HCT116 (cell line): ENCODE data around the gene THADA. TPM values are rescaled to one million over a fixed set of nuclear protein-coding genes. Genes with fewer than 3 reads are reported as not detected.

Experiments
- ATAC-seq: fragments of 200-7000 bp; cut with Tn5 transposase; 2 replicates; pipeline ENCODE4 v1.9.1; 2020; ENCODE audit warnings: mild to moderate bottlenecking, moderate library complexity
- BruUV-seq: library from RNA; stranded (reverse); fragments of 400-500 nt; replicated peaks from 2 replicates; lab custom pipeline; 2021; lab: Mats Ljungman, UMichigan
- CTCF ChIA-PET: fragments of 300-600 bp; sonication (Branson Sonifier 250); formaldehyde crosslinking; loops from one replicate; lab custom pipeline; 2021; ENCODE audit warnings: antibody characterized with exemption; lab: Charles Lee
- POLR2A ChIA-PET: fragments of 300-600, 350-600 bp; sonication (Branson Sonifier 250); formaldehyde crosslinking; loops from one replicate; lab custom pipeline; 2021; ENCODE audit warnings: antibody characterized with exemption; lab: Charles Lee
- RAD21 ChIA-PET, 2 experiments: fragments of 300-600 bp; sonication (Branson Sonifier 250); formaldehyde crosslinking; loops; one replicate each; lab custom pipeline; 2023; ENCODE audit warnings: low total read pairs in 2 of 2; ENCODE audit not compliant: uncharacterized antibody in 2 of 2, unreplicated experiment in 2 of 2, low non-redundant PET in 1 of 2; lab: Charles Lee
- DNase-seq: peaks from one replicate; pipeline ENCODE4 v3.0.0-alpha.2; 2010; ENCODE audit warnings: low read depth, low spot score
- H2AFZ ChIP-seq: fragments of 200-600 bp; shearing (Covaris generic), sonication (generic); 2 replicates; pipeline ENCODE4 v1.6.1; 2017; ENCODE audit warnings: low read depth, mixed run types, mixed read lengths, antibody characterized with exemption, low read length; ENCODE audit not compliant: poor library complexity, severe bottlenecking
- H3K27ac ChIP-seq: 2 replicates; pipeline ENCODE4 v1.5.1; 2012; ENCODE audit warnings: low read depth, low read length
- H3K27me3 ChIP-seq: fragments of 200-600 bp; sonication (generic); 2 replicates; pipeline ENCODE4 v1.6.1; 2016; ENCODE audit warnings: mixed run types, low read length, mixed read lengths; ENCODE audit not compliant: insufficient read depth
- H3K36me3 ChIP-seq, 2 experiments: fragments of 200-500 bp in 1 of 2; fragments of 200-600 bp in 1 of 2; sonication (Bioruptor generic) in 1 of 2; sonication (generic) in 1 of 2; 2 replicates each; pipeline versions ENCODE4 v1.5.1 to v1.6.1; 2014 to 2016; ENCODE audit warnings: low read length in 2 of 2, inconsistent platforms in 1 of 2, mixed read lengths in 1 of 2, mixed run types in 1 of 2; ENCODE audit not compliant: insufficient read depth in 2 of 2, control insufficient read depth in 1 of 2
- H3K4me1 ChIP-seq, 2 experiments: fragments of 200-600 bp in 1 of 2; sonication (generic) in 1 of 2; 2 replicates each; pipeline versions ENCODE4 v1.5.1 to v1.6.1; 2012 to 2017; ENCODE audit warnings: low read length in 2 of 2, inconsistent platforms in 1 of 2, mild to moderate bottlenecking in 1 of 2, mixed read lengths in 1 of 2, mixed run types in 1 of 2, moderate library complexity in 1 of 2; ENCODE audit not compliant: insufficient read depth in 2 of 2, control insufficient read depth in 1 of 2
- H3K4me2 ChIP-seq: fragments of 200-600 bp; sonication (generic); 2 replicates; pipeline ENCODE4 v1.6.1; 2017; ENCODE audit warnings: mixed run types, low read length, mixed read lengths
- H3K4me3 ChIP-seq, 2 experiments: fragments of 200-600 bp in 1 of 2; sonication (generic) in 1 of 2; replicated peaks in 1 of 2; 2 replicates each; pipeline ENCODE4 v1.5.1; 2011 to 2016; ENCODE audit warnings: low read length in 2 of 2, control low read depth in 1 of 2, low read depth in 1 of 2, mild to moderate bottlenecking in 1 of 2, mixed read lengths in 1 of 2, mixed run types in 1 of 2
- H3K79me2 ChIP-seq: fragments of 200-600 bp; sonication (generic); 2 replicates; pipeline ENCODE4 v1.6.1; 2017; ENCODE audit warnings: mild to moderate bottlenecking, mixed run types, low read length, moderate library complexity, mixed read lengths; ENCODE audit not compliant: insufficient read depth
- H3K9ac ChIP-seq: fragments of 200-600 bp; sonication (generic); 2 replicates; pipeline ENCODE4 v1.6.1; 2016; ENCODE audit warnings: low read length, mixed read lengths
- H3K9me2 ChIP-seq: fragments of 200-600 bp; sonication (generic), shearing (Covaris generic); 2 replicates; pipeline ENCODE4 v1.6.1; 2017; ENCODE audit warnings: mixed run types, mild to moderate bottlenecking, moderate library complexity; ENCODE audit not compliant: insufficient read depth
- H3K9me3 ChIP-seq, 2 experiments: fragments of 200-500 bp in 1 of 2; fragments of 200-600 bp in 1 of 2; sonication (Bioruptor generic) in 1 of 2; sonication (generic) in 1 of 2; 2 replicates each; pipeline ENCODE4 v1.6.1; 2014 to 2017; ENCODE audit warnings: low read length in 2 of 2, mixed read lengths in 2 of 2, inconsistent platforms in 1 of 2, low read depth in 1 of 2, mild to moderate bottlenecking in 1 of 2, mixed run types in 1 of 2, moderate library complexity in 1 of 2; ENCODE audit not compliant: control insufficient read depth in 1 of 2, insufficient read depth in 1 of 2
- H4K20me1 ChIP-seq: fragments of 200-600 bp; sonication (generic), shearing (Covaris generic); 2 replicates; pipeline ENCODE4 v1.6.1; 2017; ENCODE audit warnings: mixed run types, mild to moderate bottlenecking, moderate library complexity; ENCODE audit not compliant: insufficient read depth
- CEBPB ChIP-seq: IDR thresholded peaks from 2 replicates; pipeline ENCODE4 v1.6.1; 2012; ENCODE audit warnings: low read depth
- ELF1 ChIP-seq: IDR thresholded peaks from 2 replicates; pipeline ENCODE4 v1.6.1; 2012; ENCODE audit warnings: low read depth, borderline replicate concordance
- EZH2phosphoT487 ChIP-seq: fragments of 200-600 bp; IDR thresholded peaks from 2 replicates; pipeline ENCODE4 v1.6.1; 2018; ENCODE audit warnings: antibody characterized with exemption, borderline replicate concordance
- JUND ChIP-seq: IDR thresholded peaks from 2 replicates; pipeline ENCODE4 v1.6.1; 2012
- POLR2AphosphoS5 ChIP-seq: IDR thresholded peaks from 2 replicates; pipeline ENCODE4 v1.6.1; 2011; ENCODE audit warnings: mild to moderate bottlenecking, low read depth, low read length, moderate library complexity
- RAD21 ChIP-seq: IDR thresholded peaks from 2 replicates; pipeline ENCODE4 v1.6.1; 2012; ENCODE audit warnings: low read depth, mild to moderate bottlenecking
- SIN3A ChIP-seq: IDR thresholded peaks from 2 replicates; pipeline ENCODE4 v1.6.1; 2012; ENCODE audit warnings: low read depth
- SP1 ChIP-seq: IDR thresholded peaks from 2 replicates; pipeline ENCODE4 v1.6.1; 2012; ENCODE audit warnings: low read depth
- SRF ChIP-seq: IDR thresholded peaks from 2 replicates; pipeline ENCODE4 v1.6.1; 2012; ENCODE audit warnings: low read depth
- TCF7L2 ChIP-seq: IDR thresholded peaks from 2 replicates; pipeline ENCODE4 v1.7.0; 2011; ENCODE audit warnings: borderline replicate concordance, inconsistent platforms; ENCODE audit not compliant: insufficient read depth, insufficient read length; ENCODE audit errors: extremely low read depth
- YY1 ChIP-seq: IDR thresholded peaks from 2 replicates; pipeline ENCODE4 v1.6.1; 2011; ENCODE audit warnings: low read length, low read depth, moderate library complexity, mild to moderate bottlenecking; ENCODE audit not compliant: insufficient replicate concordance; ENCODE audit errors: extremely low read depth
- ZFX ChIP-seq: fragments of 450-650 bp; IDR thresholded peaks from 2 replicates; pipeline ENCODE4 v1.6.1; 2017
- ZNF274 ChIP-seq: fragments of 200-500 bp; sonication (Bioruptor generic); IDR thresholded peaks from 2 replicates; pipeline ENCODE4 v1.6.1; 2014; ENCODE audit warnings: mild to moderate bottlenecking, low read depth, low read length, inconsistent platforms
- intact Hi-C: fragments of 100-400 bp; cut with micrococcal nuclease; formaldehyde crosslinking; loops from 2 replicates; pipeline ENCODE4 v1.10.0; 2022
- total RNA-seq: library from RNA; stranded (reverse); gene quantifications from one replicate; pipeline ENCODE4 v1.2.1, GENCODE V29; 2021; ENCODE audit not compliant: unreplicated experiment
- TF ChIP-seq, protein P1 (sequence below): IDR thresholded peaks from 2 replicates; pipeline ENCODE4 v1.6.1; 2012
- TF ChIP-seq, protein P2 (sequence below): IDR thresholded peaks from 2 replicates; pipeline ENCODE4 v1.6.1; 2012
- TF ChIP-seq, protein P3 (sequence below): IDR thresholded peaks from 2 replicates; pipeline ENCODE4 v1.6.1; 2012; ENCODE audit warnings: low read depth

Gene THADA
- total RNA-seq, 1 experiment from 2014 or later: 30.7 TPM

DNA sequence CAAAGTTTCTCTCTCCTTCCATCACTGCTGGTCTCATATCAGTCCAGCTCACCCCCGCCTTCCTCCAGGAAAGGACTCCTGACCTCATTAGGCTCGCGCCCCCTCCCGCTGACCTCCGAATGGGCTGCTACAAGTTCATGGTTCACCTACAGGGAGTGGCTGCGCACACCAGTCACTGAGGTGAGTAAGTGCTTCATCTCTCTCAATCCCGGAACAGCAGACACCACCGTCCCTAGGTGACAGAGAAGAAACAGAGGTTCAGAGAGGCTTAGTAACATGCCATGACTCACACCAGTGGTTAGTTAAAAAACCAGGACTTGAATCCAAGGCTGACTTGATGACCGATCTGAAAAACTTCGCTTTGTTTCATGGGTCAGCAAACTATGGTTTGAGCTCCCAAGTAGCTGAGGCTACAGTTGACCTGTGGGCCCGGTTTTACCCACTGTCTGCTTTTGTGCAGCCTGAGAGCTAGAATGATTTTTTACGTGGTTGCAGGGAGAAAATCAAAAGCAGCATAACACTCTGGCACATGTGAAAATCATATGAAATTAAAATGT, 411.4 kb downstream of the THADA start:
- intact Hi-C loops: no loop called here
- BruUV-seq: TSS peak; percentile 33
- Histone ChIP-seq H3K79me2 (no peaks in the 10 kb centered on the region), H3K27ac (peak overlapping the region; percentile 51), H3K4me3 (peak overlapping the region in 1 of 2 experiments; percentile 27; a peak in 2 of 4 replicates), H3K9me3 (no peaks in the 10 kb centered on the region), H3K27me3 (no peaks in the 10 kb centered on the region), H3K4me2 (peak overlapping the region; percentile 73), H3K4me1 (peaks cover 27 to 68% of the 10 kb centered on the region in 2 experiments), H3K36me3 (no peaks in the 10 kb centered on the region), H3K9ac (peak overlapping the region; percentile 60), H2AFZ (peak overlapping the region; percentile 29), H3K9me2 (no peaks in the 10 kb centered on the region), H4K20me1 (no peaks in the 10 kb centered on the region)
- ChIA-PET RAD21 (no interaction called here), POLR2A (interaction anchor here (0.7 kb wide), 1 partner anchor 300 kb away, joined by 3 read pairs; no protein-coding TSS in a partner anchor), CTCF (no interaction called here)
- peak; percentile 93 for DNase-seq
- TF ChIP-seq SIN3A (no peak), RAD21 (no peak), ZNF274 (no peak), POLR2AphosphoS5 (peak; percentile 53; the same call in 1 of the 2 replicates)
- TF ChIP-seq, protein P1, sequence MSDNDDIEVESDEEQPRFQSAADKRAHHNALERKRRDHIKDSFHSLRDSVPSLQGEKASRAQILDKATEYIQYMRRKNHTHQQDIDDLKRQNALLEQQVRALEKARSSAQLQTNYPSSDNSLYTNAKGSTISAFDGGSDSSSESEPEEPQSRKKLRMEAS: no peak
- ATAC-seq: peak; percentile 88

DNA sequence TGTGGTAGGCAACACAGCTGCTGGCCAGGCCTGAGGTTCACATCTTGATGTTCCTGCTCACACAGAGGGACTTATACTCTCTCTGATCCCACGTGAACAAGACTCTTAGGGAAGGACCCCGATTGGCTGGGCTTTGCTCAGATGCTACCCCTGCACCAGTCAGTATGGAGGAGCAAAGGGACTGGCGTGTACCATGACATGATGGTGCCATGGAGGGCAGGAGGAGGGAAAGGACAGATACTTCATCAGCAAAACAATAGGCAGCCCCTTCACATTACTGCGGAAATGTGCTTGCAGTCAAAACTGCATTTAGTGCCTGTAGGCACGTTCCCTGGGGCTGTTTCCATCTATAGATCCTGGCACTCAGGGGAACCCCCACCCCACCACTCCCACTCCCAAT, 412.1 kb downstream of the THADA start:
- peaks cover 32 to 75% of the 10 kb centered on the region in 2 experiments for H3K4me1 ChIP-seq
- CTCF ChIA-PET: no interaction called here
- intact Hi-C loops: no loop called here
- TF ChIP-seq SP1 (no peak), SRF (no peak), RAD21 (no peak), ZNF274 (no peak), JUND (no peak), SIN3A (no peak), EZH2phosphoT487 (no peak), ELF1 (no peak), ZFX (no peak), YY1 (no peak), TCF7L2 (no peak), POLR2AphosphoS5 (no peak), CEBPB (no peak)
- TF ChIP-seq, protein P2, sequence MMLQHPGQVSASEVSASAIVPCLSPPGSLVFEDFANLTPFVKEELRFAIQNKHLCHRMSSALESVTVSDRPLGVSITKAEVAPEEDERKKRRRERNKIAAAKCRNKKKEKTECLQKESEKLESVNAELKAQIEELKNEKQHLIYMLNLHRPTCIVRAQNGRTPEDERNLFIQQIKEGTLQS: no peak
- TF ChIP-seq, protein P3, sequence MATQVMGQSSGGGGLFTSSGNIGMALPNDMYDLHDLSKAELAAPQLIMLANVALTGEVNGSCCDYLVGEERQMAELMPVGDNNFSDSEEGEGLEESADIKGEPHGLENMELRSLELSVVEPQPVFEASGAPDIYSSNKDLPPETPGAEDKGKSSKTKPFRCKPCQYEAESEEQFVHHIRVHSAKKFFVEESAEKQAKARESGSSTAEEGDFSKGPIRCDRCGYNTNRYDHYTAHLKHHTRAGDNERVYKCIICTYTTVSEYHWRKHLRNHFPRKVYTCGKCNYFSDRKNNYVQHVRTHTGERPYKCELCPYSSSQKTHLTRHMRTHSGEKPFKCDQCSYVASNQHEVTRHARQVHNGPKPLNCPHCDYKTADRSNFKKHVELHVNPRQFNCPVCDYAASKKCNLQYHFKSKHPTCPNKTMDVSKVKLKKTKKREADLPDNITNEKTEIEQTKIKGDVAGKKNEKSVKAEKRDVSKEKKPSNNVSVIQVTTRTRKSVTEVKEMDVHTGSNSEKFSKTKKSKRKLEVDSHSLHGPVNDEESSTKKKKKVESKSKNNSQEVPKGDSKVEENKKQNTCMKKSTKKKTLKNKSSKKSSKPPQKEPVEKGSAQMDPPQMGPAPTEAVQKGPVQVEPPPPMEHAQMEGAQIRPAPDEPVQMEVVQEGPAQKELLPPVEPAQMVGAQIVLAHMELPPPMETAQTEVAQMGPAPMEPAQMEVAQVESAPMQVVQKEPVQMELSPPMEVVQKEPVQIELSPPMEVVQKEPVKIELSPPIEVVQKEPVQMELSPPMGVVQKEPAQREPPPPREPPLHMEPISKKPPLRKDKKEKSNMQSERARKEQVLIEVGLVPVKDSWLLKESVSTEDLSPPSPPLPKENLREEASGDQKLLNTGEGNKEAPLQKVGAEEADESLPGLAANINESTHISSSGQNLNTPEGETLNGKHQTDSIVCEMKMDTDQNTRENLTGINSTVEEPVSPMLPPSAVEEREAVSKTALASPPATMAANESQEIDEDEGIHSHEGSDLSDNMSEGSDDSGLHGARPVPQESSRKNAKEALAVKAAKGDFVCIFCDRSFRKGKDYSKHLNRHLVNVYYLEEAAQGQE: no peak

More for the DNA sequence above, 412.1 kb downstream of the THADA start:
- RAD21 ChIA-PET: no interaction called here
- Histone ChIP-seq H3K27ac (no peak overlapping the region), H4K20me1 (no peaks in the 10 kb centered on the region), H3K9me2 (no peaks in the 10 kb centered on the region), H3K27me3 (no peaks in the 10 kb centered on the region), H3K79me2 (no peaks in the 10 kb centered on the region), H3K9me3 (no peaks in the 10 kb centered on the region), H3K9ac (0 out of 2 replicates have a peak overlapping the region, but pooled peaks have one; percentile 60), H3K4me2 (peak overlapping the region; percentile 73), H3K4me3 (no peak overlapping the region), H3K36me3 (no peaks in the 10 kb centered on the region), H2AFZ (no peak overlapping the region)
- DNase-seq (no peak), ATAC-seq (no peak)
- POLR2A ChIA-PET: interaction anchor here (0.7 kb wide), 1 partner anchor 301 kb away, joined by 3 read pairs; no protein-coding TSS in a partner anchor
- no TSS peak for BruUV-seq
